GM12875 (cell line): ENCODE results near the gene ABCA1.

Experiments used
- H3K4me3 ChIP-seq: one replicate; pipeline ENCODE4 v1.5.1; 2011; ENCODE audit warnings: low read depth, low read length, control low read depth
- CTCF ChIP-seq: IDR thresholded peaks from 2 replicates; pipeline ENCODE4 v1.5.1; 2011; ENCODE audit warnings: low read depth, mild to moderate bottlenecking, control low read depth, inconsistent platforms, low read length, moderate library complexity, borderline replicate concordance; ENCODE audit not compliant: insufficient read depth

Gene ABCA1

GRCh38 chr9:104820336-104820735, 107.6 kb downstream of the ABCA1 start:
- TF ChIP-seq CTCF: no peak
- no peak overlapping the region for H3K4me3 ChIP-seq

GRCh38 chr9:104819033-104819432, 108.9 kb downstream of the ABCA1 start:
- TF ChIP-seq CTCF: no peak
- H3K4me3 ChIP-seq: no peak overlapping the region

- no peak for TF ChIP-seq CTCF
- no peak overlapping the region for H3K4me3 ChIP-seq
These were observed 110.5 kb downstream of the ABCA1 start for GRCh38 chr9:104817437-104817836.

GRCh38 chr9:104815851-104816565, 111.9 kb downstream of the ABCA1 start:
- no peak for TF ChIP-seq CTCF
- H3K4me3 ChIP-seq: no peak overlapping the region

- no peak overlapping the region for H3K4me3 ChIP-seq
- no peak for TF ChIP-seq CTCF
These were observed 117.3 kb downstream of the ABCA1 start for GRCh38 chr9:104810421-104811339.

GRCh38 chr9:104808035-104808614, 119.8 kb downstream of the ABCA1 start:
- TF ChIP-seq CTCF: no peak
- no peak overlapping the region for H3K4me3 ChIP-seq

- H3K4me3 ChIP-seq: no peak overlapping the region
- TF ChIP-seq CTCF: no peak
These were observed 122.5 kb downstream of the ABCA1 start for GRCh38 chr9:104805441-104805840.
